GM18502 (cell line): ENCODE data around the gene SLC14A1.

Experiments
- ATAC-seq: cut with Tn5 transposase; IDR thresholded peaks from one replicate; pipeline ENCODE4 v1.9.1; 2021; ENCODE audit warnings: mild to moderate bottlenecking; ENCODE audit not compliant: unreplicated experiment, poor library complexity

SLC14A1 gene

GRCh38 chr18:45792506-45793263, 68.7 kb downstream of the SLC14A1 start:
- no peak for ATAC-seq

- no peak for ATAC-seq
These were observed 69.4 kb downstream of the SLC14A1 start for GRCh38 chr18:45793264-45793965.

GRCh38 chr18:45801416-45802004, 77.5 kb downstream of the SLC14A1 start:
- no peak for ATAC-seq
